Body of pancreas (tissue), 4 donors: ENCODE results near the gene ACTA2. TPM values are rescaled to one million over a fixed set of nuclear protein-coding genes. Genes with fewer than 3 reads are reported as not detected.
A peak's percentile ranks its signal among the peaks of the same experiment; 100 is the strongest.

ENCODE experiments used
- ATAC-seq: fragments of 150-250 bp; one replicate; pipeline ENCODE4 v1.9.1; 2016
- DNase-seq, 4 donors: peaks; one replicate each; pipeline ENCODE4 v3.0.0-alpha.2; 2019
- H3K27ac ChIP-seq, 4 donors: fragments of 200-600 bp; sonication (generic); 1 replicate in 3 of 4; 2 replicates in 1 of 4; pipeline versions ENCODE4 v1.5.1 to v1.6.1; 2016 to 2019; ENCODE audit warnings: mild to moderate bottlenecking in 1 of 4, mixed read lengths in 1 of 4, moderate library complexity in 1 of 4
- H3K27me3 ChIP-seq, 2 donors: fragments of 200-600 bp; sonication (generic); one replicate each; pipeline ENCODE4 v1.6.0; 2016; ENCODE audit warnings: mild to moderate bottlenecking in 1 of 2
- H3K36me3 ChIP-seq, 2 donors: fragments of 200-600 bp; sonication (generic); replicated peaks in 1 of 2; 2 replicates each; pipeline ENCODE4 v1.5.1; 2016; ENCODE audit warnings: low read depth in 2 of 2; ENCODE audit not compliant: insufficient read depth in 1 of 2
- H3K4me1 ChIP-seq: fragments of 200-600 bp; sonication (generic); one replicate; pipeline ENCODE4 v1.6.0; 2016
- H3K4me3 ChIP-seq, 2 donors: fragments of 200-600 bp; sonication (generic); 1 replicate in 1 of 2; 2 replicates in 1 of 2; pipeline ENCODE4 v1.5.1; 2016 to 2019
- H3K9me3 ChIP-seq, 3 donors: fragments of 200-600 bp; sonication (generic); 1 replicate in 2 of 3; 2 replicates in 1 of 3; pipeline ENCODE4 v1.5.1; 2016
- POLR2A ChIP-seq, 3 donors: fragments of 450-650 bp; IDR thresholded peaks; one replicate each; pipeline ENCODE4 v1.6.1; 2016; ENCODE audit warnings: antibody characterized with exemption in 3 of 3, mild to moderate bottlenecking in 2 of 3
- WGBS, 2 donors: methylation state at CpG; one replicate each; pipeline ENCODE4 v1.1.5; 2017; 5-methylcytosine and 5-hydroxymethylcytosine counted together
- intact Hi-C: fragments of 100-400 bp; cut with DNase I; formaldehyde crosslinking; loops from one replicate; pipeline ENCODE4 v1.15.1; 2023
- total RNA-seq, 2 donors: library from RNA; depleted of rRNA; stranded (reverse); fragments of >200 nt; gene quantifications; one replicate each; pipeline ENCODE4 v1.1.0, GENCODE V29; 2016
- TF ChIP-seq, protein P1 (sequence below), 7 experiments: fragments of 450-650 bp in 4 of 7; fragments of 200-600 bp in 3 of 7; sonication (generic) in 3 of 7; IDR thresholded peaks; one replicate each; pipeline ENCODE4 v1.5.1; 2016 to 2019; ENCODE audit warnings: antibody characterized with exemption in 7 of 7

Gene ACTA2
- total RNA-seq, 2 donors from 2014 or later, result 41.5 to 136 TPM

DNA sequence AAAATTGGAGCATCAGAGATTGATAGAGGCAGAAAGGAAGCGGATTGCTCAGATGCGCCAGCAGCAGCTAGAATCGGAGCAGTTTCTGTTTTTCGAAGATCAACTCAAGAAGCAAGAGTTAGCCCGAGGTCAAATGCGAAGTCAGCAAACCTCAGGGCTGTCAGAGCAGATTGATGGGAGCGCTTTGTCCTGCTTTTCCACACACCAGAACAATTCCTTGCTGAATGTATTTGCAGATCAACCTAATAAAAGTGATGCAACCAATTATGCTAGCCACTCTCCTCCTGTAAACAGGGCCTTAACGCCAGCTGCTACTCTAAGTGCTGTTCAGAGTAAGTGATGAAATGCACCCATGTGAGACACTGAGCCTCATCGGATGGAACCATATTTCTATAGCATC is 39.4 kb downstream of the ACTA2 start:
- no peak overlapping the region for H3K4me3 ChIP-seq
- H3K9me3 ChIP-seq, result no peaks in the 10 kb centered on the region
- no peaks in the 10 kb centered on the region for H3K36me3 ChIP-seq
- ATAC-seq, result no peak
- intact Hi-C loops, result no loop called here
- peak in 1 of 4 donors; percentile 10 for DNase-seq
- H3K4me1 ChIP-seq, result no peaks in the 10 kb centered on the region
- no peak for TF ChIP-seq POLR2A (IDR thresholded peaks at IDR 0.05)
- TF ChIP-seq, protein P1, sequence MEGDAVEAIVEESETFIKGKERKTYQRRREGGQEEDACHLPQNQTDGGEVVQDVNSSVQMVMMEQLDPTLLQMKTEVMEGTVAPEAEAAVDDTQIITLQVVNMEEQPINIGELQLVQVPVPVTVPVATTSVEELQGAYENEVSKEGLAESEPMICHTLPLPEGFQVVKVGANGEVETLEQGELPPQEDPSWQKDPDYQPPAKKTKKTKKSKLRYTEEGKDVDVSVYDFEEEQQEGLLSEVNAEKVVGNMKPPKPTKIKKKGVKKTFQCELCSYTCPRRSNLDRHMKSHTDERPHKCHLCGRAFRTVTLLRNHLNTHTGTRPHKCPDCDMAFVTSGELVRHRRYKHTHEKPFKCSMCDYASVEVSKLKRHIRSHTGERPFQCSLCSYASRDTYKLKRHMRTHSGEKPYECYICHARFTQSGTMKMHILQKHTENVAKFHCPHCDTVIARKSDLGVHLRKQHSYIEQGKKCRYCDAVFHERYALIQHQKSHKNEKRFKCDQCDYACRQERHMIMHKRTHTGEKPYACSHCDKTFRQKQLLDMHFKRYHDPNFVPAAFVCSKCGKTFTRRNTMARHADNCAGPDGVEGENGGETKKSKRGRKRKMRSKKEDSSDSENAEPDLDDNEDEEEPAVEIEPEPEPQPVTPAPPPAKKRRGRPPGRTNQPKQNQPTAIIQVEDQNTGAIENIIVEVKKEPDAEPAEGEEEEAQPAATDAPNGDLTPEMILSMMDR (IDR thresholded peaks at IDR 0.05), result no peak
- H3K27me3 ChIP-seq, result no peaks in the 10 kb centered on the region
- no peak overlapping the region for H3K27ac ChIP-seq
- 79 to 83% methylated on average over 9 of the region's 9 CpGs for WGBS, 2 donors

DNA sequence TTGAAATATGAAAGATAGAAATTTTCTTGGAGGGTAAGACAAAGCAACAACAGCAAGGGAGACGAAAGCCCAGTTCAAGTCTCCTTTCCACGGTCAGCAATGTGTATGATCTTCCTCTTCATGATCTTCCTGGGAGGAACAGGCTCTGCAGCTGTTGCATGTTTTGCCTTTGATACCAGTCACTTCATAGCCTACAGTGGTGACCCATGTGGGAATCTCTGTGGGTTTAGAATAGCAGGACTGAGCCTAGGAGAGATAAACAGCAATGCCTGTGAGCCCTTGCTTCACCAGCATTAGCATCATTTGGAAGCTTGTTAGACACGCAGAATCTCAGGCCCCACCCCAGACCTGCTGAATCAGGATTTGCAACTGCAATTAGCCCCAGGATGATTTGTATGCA is 40.7 kb downstream of the ACTA2 start:
- no peaks in the 10 kb centered on the region for H3K36me3 ChIP-seq
- intact Hi-C loops, result no loop called here
- no peaks in the 10 kb centered on the region for H3K9me3 ChIP-seq
- 94 to 96% methylated on average over 3 of the region's 3 CpGs for WGBS, 2 donors
- H3K27ac ChIP-seq, result no peak overlapping the region
- no peak overlapping the region for H3K4me3 ChIP-seq
- TF ChIP-seq, protein P1 (IDR thresholded peaks at IDR 0.05), result no peak
- no peak for TF ChIP-seq POLR2A (IDR thresholded peaks at IDR 0.05)
- ATAC-seq, result no peak
- DNase-seq, result no peak
- H3K27me3 ChIP-seq, result no peaks in the 10 kb centered on the region
- H3K4me1 ChIP-seq, result no peaks in the 10 kb centered on the region

DNA sequence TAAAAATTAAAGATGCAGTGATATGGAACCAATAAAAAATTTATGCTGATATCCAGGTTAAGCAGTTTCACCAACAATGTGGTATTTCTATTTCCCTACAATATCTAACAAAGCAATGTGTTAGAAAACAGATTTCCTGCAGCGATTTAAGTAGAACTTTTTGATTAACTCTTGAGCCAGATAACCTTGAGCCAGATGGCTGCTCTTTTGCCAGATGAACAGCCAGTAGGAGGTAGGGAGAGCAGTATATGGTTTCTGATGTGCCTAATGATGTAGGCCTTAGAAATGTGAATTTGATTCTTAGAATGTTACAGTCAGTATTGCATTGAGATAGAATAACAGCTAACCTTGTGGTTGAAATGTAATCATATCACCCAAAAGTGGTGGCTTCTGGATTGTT is 41.5 kb downstream of the ACTA2 start:
- no peak for TF ChIP-seq POLR2A (IDR thresholded peaks at IDR 0.05)
- TF ChIP-seq, protein P1 (IDR thresholded peaks at IDR 0.05), result no peak
- no peak overlapping the region for H3K27ac ChIP-seq
- H3K27me3 ChIP-seq, result no peaks in the 10 kb centered on the region
- no peaks in the 10 kb centered on the region for H3K9me3 ChIP-seq
- H3K36me3 ChIP-seq, result no peaks in the 10 kb centered on the region
- no peaks in the 10 kb centered on the region for H3K4me1 ChIP-seq
- DNase-seq, result no peak
- intact Hi-C loops, result no loop called here
- no peak for ATAC-seq
- 44 to 50% methylated on average over 1 of the region's 1 CpG for WGBS, 2 donors
- no peak overlapping the region for H3K4me3 ChIP-seq

DNA sequence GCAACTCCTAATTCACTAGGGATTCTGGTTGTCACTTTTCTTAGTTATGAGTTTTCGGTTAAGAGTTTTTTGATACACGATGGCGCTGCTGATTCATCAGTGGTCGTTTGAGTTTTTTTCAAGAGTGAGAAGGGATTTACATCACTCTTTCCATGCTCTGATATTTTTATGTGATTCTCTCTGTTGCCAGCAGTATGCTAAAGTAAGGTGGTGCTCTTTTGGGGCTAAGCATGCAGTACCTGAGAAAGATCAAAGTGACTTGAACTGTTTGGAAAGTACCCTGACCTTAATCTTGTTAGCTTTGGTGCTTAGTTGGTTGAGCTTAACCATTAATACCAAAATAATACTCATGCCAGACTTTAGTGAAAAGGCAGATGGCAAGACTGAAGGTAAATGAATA is 44.4 kb downstream of the ACTA2 start:
- TF ChIP-seq POLR2A (IDR thresholded peaks at IDR 0.05), result no peak
- TF ChIP-seq, protein P1 (IDR thresholded peaks at IDR 0.05), result no peak
- Histone ChIP-seq H3K4me3 (no peak overlapping the region), H3K36me3 (no peaks in the 10 kb centered on the region), H3K9me3 (no peaks in the 10 kb centered on the region), H3K27ac (no peak overlapping the region), H3K4me1 (no peaks in the 10 kb centered on the region), H3K27me3 (no peaks in the 10 kb centered on the region)
- intact Hi-C loops, result no loop called here
- DNase-seq (no peak), ATAC-seq (no peak)
- 80% methylated on average over 4 of the region's 4 CpGs for WGBS, 2 donors

DNA sequence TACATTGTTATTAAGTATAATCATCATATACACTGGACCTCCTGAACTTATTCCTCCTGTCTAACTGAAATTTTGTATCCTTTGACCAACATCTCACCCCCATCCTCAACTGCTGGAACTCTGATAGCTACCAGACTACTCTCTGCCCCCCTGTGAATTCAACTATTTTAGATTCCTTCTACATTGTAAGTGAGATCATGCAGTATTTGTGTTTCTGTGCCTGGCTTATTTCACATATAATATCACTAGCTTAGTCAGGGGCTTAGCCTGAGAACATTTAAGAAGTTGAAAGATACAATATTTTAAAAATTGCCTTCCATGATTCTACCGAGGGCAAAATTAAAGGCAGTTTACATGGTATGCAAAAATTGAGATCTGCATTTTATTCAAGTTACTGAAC is 45.7 kb downstream of the ACTA2 start:
- ATAC-seq (no peak), DNase-seq (no peak)
- Histone ChIP-seq H3K4me1 (no peaks in the 10 kb centered on the region), H3K27ac (no peak overlapping the region), H3K36me3 (no peaks in the 10 kb centered on the region), H3K4me3 (no peak overlapping the region), H3K9me3 (no peaks in the 10 kb centered on the region), H3K27me3 (no peaks in the 10 kb centered on the region)
- 65 to 72% methylated on average over 1 of the region's 1 CpG for WGBS, 2 donors
- TF ChIP-seq, protein P1 (IDR thresholded peaks at IDR 0.05), result no peak
- TF ChIP-seq POLR2A (IDR thresholded peaks at IDR 0.05), result no peak
- intact Hi-C loops, result no loop called here
